ENCODE data around the gene KCNK3. TPM values are rescaled to one million over a fixed set of nuclear protein-coding genes. Genes with fewer than 3 reads are reported as not detected.
"Not testable (repeated sequence)": the region's sequence is repeated elsewhere in the genome, so short reads cannot be mapped to it uniquely, and the experiment has no call there.

The KCNK3 gene
- total RNA-seq, 1 experiment from 2014 or later: not detected

DNA sequence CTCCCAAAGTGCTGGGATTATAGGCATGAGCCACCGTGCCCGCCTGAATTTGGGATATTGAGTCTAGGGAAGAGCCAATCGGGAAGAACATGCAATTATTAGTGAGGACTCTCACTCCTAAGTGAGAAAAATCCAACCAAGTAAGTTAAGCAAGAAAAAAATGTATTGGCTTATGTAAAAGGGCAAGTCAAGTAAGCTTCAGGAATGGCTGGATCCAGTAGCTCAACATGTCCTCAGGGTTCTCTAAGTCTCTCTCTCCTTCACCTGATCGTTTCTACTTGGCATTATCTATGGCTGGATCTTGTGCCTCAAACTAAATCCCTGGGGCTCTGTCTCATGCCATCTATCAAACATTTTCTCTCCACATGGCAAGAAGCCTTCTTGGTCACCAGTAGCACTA is 35.3 kb upstream of the KCNK3 start:
- no peak for DNase-seq
- no peaks in the 10 kb centered on the region for H3K9me2 ChIP-seq (replicated peaks; ENCODE audit: insufficient read depth, low read length)
- no peak overlapping the region for H3K4me3 ChIP-seq (ENCODE audit: low read length)
- H3K4me1 ChIP-seq (ENCODE audit: low read length): no peaks in the 10 kb centered on the region
- no peak overlapping the region for H3K4me2 ChIP-seq (ENCODE audit: low read depth, low read length, poor library complexity, severe bottlenecking)
- H3K27ac ChIP-seq (ENCODE audit: low read length): no peak overlapping the region
- H2AFZ ChIP-seq (ENCODE audit: low read length): no peak overlapping the region
- H3K9ac ChIP-seq (ENCODE audit: low read length): no peak overlapping the region
- no peaks in the 10 kb centered on the region for H3K36me3 ChIP-seq (ENCODE audit: insufficient read depth, low read length)
- H3K79me2 ChIP-seq (ENCODE audit: low read length): no peaks in the 10 kb centered on the region
- H3K9me3 ChIP-seq (ENCODE audit: low read length): peaks cover 9% of the 10 kb centered on the region; the same call in 1 of the 2 replicates
- no peaks in the 10 kb centered on the region for H4K20me1 ChIP-seq (ENCODE audit: insufficient read depth, low read depth, low read length)
- H3K27me3 ChIP-seq (ENCODE audit: low read length): no peaks in the 10 kb centered on the region

DNA sequence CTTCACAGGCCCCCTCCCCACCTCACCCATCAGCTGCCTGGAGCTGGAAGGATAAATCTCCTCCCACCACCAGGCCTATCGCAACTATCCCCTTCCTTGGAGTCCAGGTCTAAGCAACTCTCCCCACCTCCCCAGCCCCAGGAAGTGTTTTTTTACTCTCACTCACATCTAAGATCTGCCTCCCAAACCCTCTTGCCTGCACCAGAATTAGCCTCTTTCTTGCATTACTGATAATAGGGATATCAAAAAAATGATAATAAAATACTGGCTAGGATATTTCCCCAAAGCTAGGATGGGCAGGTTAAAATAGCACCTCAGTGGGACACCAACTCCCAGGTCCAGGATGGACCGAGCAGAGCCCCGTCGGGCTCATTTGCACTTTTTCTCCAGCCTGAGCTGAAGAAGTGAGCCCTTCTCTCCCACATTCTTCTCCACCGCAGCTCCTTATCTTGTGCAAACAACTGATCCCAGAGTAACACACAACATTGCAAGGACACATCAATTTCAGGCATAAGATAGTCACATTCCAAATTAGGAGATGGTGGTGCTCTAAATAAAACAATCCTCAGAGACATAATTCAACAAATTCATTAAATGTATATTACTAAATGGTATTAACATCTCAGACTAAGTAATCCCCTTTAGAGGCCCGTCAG is 33.7 kb upstream of the KCNK3 start:
- no peak overlapping the region for H3K27ac ChIP-seq (ENCODE audit: low read length)
- H3K4me3 ChIP-seq (ENCODE audit: low read length): no peak overlapping the region
- DNase-seq: no peak
- no peaks in the 10 kb centered on the region for H3K36me3 ChIP-seq (ENCODE audit: insufficient read depth, low read length)
- peaks cover 9% of the 10 kb centered on the region; the same call in 1 of the 2 replicates for H3K9me3 ChIP-seq (ENCODE audit: low read length)
- no peaks in the 10 kb centered on the region for H3K27me3 ChIP-seq (ENCODE audit: low read length)
- no peak overlapping the region for H2AFZ ChIP-seq (ENCODE audit: low read length)
- no peak overlapping the region for H3K4me2 ChIP-seq (ENCODE audit: low read depth, low read length, poor library complexity, severe bottlenecking)
- no peaks in the 10 kb centered on the region for H4K20me1 ChIP-seq (ENCODE audit: insufficient read depth, low read depth, low read length)
- H3K4me1 ChIP-seq (ENCODE audit: low read length): no peaks in the 10 kb centered on the region
- no peak overlapping the region for H3K9ac ChIP-seq (ENCODE audit: low read length)
- H3K9me2 ChIP-seq (replicated peaks; ENCODE audit: insufficient read depth, low read length): no peaks in the 10 kb centered on the region
- H3K79me2 ChIP-seq (ENCODE audit: low read length): no peaks in the 10 kb centered on the region

DNA sequence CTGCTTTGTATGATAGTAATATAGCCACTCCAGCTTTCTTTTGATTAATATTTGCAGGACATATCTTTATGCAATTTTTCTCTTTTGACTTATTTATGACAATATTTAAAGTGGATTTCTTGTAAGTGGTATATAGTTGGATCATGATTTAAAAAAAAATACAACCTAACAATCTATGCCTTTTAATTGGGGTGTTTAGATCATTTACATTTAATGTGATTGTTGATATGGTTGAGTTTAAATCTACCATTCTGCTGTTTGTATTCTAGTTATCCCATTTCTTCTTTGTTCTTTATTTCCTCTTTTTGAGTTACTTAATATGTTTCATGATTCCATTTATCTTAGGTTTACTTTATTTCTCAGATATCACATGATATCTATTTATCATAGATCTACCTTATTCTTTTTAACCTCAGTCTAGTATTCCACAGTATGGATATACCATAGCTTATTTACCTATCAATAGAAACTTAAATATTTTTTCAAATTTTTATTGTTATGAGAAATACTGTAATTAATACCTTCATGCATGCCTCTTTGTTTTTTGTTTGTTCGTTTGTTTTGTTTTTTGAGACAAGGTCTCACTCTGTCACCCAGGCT is 32.1 kb upstream of the KCNK3 start:
- no peaks in the 10 kb centered on the region for H3K79me2 ChIP-seq (ENCODE audit: low read length)
- no peak for DNase-seq
- H3K4me1 ChIP-seq (ENCODE audit: low read length): no peaks in the 10 kb centered on the region
- peaks cover 9% of the 10 kb centered on the region; the same call in 1 of the 2 replicates for H3K9me3 ChIP-seq (ENCODE audit: low read length)
- no peaks in the 10 kb centered on the region for H3K36me3 ChIP-seq (ENCODE audit: insufficient read depth, low read length)
- no peak overlapping the region for H3K4me2 ChIP-seq (ENCODE audit: low read depth, low read length, poor library complexity, severe bottlenecking)
- no peaks in the 10 kb centered on the region for H3K9me2 ChIP-seq (replicated peaks; ENCODE audit: insufficient read depth, low read length)
- no peaks in the 10 kb centered on the region for H3K27me3 ChIP-seq (ENCODE audit: low read length)
- H3K27ac ChIP-seq (ENCODE audit: low read length): no peak overlapping the region
- H3K4me3 ChIP-seq (ENCODE audit: low read length): no peak overlapping the region
- H3K9ac ChIP-seq (ENCODE audit: low read length): no peak overlapping the region
- H2AFZ ChIP-seq (ENCODE audit: low read length): no peak overlapping the region
- H4K20me1 ChIP-seq (ENCODE audit: insufficient read depth, low read depth, low read length): no peaks in the 10 kb centered on the region

DNA sequence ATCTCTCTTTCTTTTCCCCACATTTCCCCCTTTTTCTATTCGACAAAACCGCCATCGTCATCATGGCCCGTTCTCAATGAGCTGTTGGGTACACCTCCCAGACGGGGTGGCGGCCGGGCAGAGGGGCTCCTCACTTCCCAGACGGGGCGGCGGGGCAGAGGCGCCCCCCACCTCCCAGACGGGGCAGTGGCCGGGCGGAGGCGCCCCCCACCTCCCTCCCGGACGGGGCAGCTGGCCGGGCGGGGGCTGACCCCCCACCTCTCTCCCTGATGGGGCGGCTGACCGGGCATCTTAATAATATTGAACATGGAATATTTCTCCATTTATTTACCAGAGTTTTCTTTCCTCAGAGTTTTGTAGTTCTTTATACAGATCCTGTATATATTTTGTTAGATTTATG is 27.2 kb upstream of the KCNK3 start:
- H3K9ac ChIP-seq (ENCODE audit: low read length); H3K79me2 ChIP-seq (ENCODE audit: low read length); H3K9me2 ChIP-seq (replicated peaks; ENCODE audit: insufficient read depth, low read length); H3K27ac ChIP-seq (ENCODE audit: low read length); H3K9me3 ChIP-seq (ENCODE audit: low read length); H3K4me3 ChIP-seq (ENCODE audit: low read length); H3K4me1 ChIP-seq (ENCODE audit: low read length); H3K36me3 ChIP-seq (ENCODE audit: insufficient read depth, low read length); DNase-seq; H4K20me1 ChIP-seq (ENCODE audit: insufficient read depth, low read depth, low read length); H2AFZ ChIP-seq (ENCODE audit: low read length); H3K27me3 ChIP-seq (ENCODE audit: low read length); H3K4me2 ChIP-seq (ENCODE audit: low read depth, low read length, poor library complexity, severe bottlenecking): not testable (repeated sequence)

DNA sequence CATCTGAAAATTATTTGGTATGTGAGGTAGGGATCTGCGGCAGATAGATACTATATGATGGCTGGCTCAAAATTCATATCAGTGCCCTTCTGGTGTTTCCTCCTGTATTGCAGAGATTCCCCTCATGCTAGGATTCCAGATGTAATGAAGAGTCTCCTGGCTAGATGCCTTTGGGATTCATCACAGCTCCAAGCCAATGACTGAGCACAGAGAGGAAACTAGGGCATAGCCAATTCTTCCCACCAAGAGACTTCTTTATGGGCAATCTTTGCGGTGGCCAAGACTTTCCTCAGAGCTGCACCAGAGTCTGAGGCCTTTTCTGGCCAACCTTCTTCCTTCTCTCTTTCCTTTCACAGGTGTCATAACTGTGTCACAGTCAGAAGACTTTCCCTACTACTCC is 25.9 kb upstream of the KCNK3 start:
- no peak for DNase-seq
- H3K27ac ChIP-seq (ENCODE audit: low read length): no peak overlapping the region
- no peak overlapping the region for H2AFZ ChIP-seq (ENCODE audit: low read length)
- H3K4me3 ChIP-seq (ENCODE audit: low read length): no peak overlapping the region
- no peaks in the 10 kb centered on the region for H3K9me2 ChIP-seq (replicated peaks; ENCODE audit: insufficient read depth, low read length)
- H3K4me2 ChIP-seq (ENCODE audit: low read depth, low read length, poor library complexity, severe bottlenecking): no peak overlapping the region
- H3K79me2 ChIP-seq (ENCODE audit: low read length): no peaks in the 10 kb centered on the region
- no peak overlapping the region for H3K9ac ChIP-seq (ENCODE audit: low read length)
- no peaks in the 10 kb centered on the region for H4K20me1 ChIP-seq (ENCODE audit: insufficient read depth, low read depth, low read length)
- no peaks in the 10 kb centered on the region for H3K9me3 ChIP-seq (ENCODE audit: low read length)
- no peaks in the 10 kb centered on the region for H3K4me1 ChIP-seq (ENCODE audit: low read length)
- no peaks in the 10 kb centered on the region for H3K27me3 ChIP-seq (ENCODE audit: low read length)
- no peaks in the 10 kb centered on the region for H3K36me3 ChIP-seq (ENCODE audit: insufficient read depth, low read length)

DNA sequence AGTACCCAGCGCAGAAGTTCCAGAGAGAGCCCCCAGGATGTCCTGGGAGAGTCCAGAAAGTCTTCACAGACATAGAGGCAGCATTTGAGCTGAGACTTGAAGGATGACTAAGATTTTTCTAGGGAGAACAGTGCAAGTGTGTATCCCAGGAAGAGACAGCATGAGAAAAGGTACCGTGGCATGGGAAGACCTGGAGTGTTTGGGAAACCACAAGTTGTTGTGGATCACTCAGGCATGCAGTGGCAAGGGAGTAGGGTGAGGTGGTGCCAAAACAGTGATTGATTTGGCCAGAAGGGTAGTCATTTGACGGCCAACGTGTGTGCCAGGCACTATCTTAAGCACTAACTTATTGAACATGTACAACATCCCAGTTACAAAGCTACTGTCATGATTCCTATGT is 24.5 kb upstream of the KCNK3 start:
- H3K9ac ChIP-seq (ENCODE audit: low read length): no peak overlapping the region
- H3K27ac ChIP-seq (ENCODE audit: low read length): no peak overlapping the region
- no peaks in the 10 kb centered on the region for H3K4me1 ChIP-seq (ENCODE audit: low read length)
- no peak overlapping the region for H3K4me3 ChIP-seq (ENCODE audit: low read length)
- no peaks in the 10 kb centered on the region for H4K20me1 ChIP-seq (ENCODE audit: insufficient read depth, low read depth, low read length)
- H3K27me3 ChIP-seq (ENCODE audit: low read length): no peaks in the 10 kb centered on the region
- DNase-seq: no peak
- H3K9me3 ChIP-seq (ENCODE audit: low read length): no peaks in the 10 kb centered on the region
- no peak overlapping the region for H3K4me2 ChIP-seq (ENCODE audit: low read depth, low read length, poor library complexity, severe bottlenecking)
- H2AFZ ChIP-seq (ENCODE audit: low read length): no peak overlapping the region
- no peaks in the 10 kb centered on the region for H3K36me3 ChIP-seq (ENCODE audit: insufficient read depth, low read length)
- H3K9me2 ChIP-seq (replicated peaks; ENCODE audit: insufficient read depth, low read length): no peaks in the 10 kb centered on the region
- H3K79me2 ChIP-seq (ENCODE audit: low read length): no peaks in the 10 kb centered on the region

DNA sequence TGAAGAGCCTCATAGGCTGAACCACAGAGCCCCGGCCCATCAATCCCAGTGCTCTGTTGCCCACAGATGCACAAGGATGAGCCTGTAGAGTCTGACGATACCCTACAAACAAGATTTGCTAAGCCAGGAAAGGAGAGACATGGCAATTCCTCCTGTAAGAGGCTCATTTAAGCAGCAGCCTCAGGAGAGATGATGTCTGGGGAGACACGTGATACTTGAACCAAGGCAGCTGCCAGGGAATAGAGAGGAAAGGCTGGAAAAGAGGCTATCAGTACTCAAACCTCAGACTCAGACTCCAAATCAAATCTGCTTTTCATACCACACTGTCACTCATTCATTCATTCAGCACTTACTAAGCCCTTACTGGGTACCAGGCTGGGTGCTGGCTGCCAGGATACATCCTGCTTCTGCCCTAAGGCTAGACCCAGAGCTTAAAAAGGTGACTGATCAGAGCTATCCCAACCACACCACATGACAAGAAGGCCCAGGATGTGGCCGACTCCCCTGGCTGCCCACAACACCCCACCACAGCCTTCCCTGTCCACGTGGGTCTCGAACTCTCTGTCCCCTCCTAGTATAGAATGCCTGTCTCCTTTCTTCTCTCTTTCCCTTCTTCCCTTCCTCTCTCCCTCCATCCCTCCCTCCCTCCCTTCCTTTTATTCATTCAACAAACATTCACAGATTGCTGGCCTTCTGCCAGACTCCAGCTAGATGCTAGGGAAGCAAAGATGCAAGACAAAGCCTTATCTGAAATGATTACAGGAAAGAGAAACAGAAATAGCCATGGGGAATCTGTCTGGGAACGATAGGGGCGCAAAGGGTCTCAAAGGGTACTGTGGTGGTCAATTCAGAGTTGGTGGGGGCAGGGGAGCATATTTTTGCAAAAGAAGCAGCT is 23.4 kb upstream of the KCNK3 start:
- H3K36me3 ChIP-seq (ENCODE audit: insufficient read depth, low read length): no peaks in the 10 kb centered on the region
- H3K27ac ChIP-seq (ENCODE audit: low read length): no peak overlapping the region
- no peak for DNase-seq
- no peaks in the 10 kb centered on the region for H3K9me3 ChIP-seq (ENCODE audit: low read length)
- H3K9me2 ChIP-seq (replicated peaks; ENCODE audit: insufficient read depth, low read length): no peaks in the 10 kb centered on the region
- no peaks in the 10 kb centered on the region for H4K20me1 ChIP-seq (ENCODE audit: insufficient read depth, low read depth, low read length)
- H2AFZ ChIP-seq (ENCODE audit: low read length): no peak overlapping the region
- H3K4me1 ChIP-seq (ENCODE audit: low read length): no peaks in the 10 kb centered on the region
- H3K79me2 ChIP-seq (ENCODE audit: low read length): no peaks in the 10 kb centered on the region
- H3K4me3 ChIP-seq (ENCODE audit: low read length): no peak overlapping the region
- no peak overlapping the region for H3K4me2 ChIP-seq (ENCODE audit: low read depth, low read length, poor library complexity, severe bottlenecking)
- no peak overlapping the region for H3K9ac ChIP-seq (ENCODE audit: low read length)
- no peaks in the 10 kb centered on the region for H3K27me3 ChIP-seq (ENCODE audit: low read length)

DNA sequence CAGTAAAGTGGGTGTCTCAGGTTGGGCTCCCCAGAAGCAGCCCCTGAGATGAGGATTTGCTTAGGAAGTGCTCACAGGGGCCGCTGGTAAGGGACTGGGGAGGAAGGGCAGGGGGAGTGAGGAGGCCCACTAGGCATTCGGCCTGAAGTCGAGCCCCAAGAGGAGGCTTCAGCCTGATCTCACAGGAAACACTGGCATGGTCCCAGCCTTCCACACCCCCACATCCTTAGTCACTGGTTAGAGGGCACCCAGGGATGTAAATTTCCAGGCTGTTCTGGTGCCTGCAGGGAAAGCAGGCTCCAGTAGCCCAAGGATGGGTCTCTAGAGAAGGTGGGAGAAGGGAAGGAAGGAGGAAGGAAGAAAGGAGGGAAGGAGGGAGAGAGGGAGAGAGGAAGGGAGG is 22.4 kb upstream of the KCNK3 start:
- H3K27me3 ChIP-seq (ENCODE audit: low read length): no peaks in the 10 kb centered on the region
- H3K27ac ChIP-seq (ENCODE audit: low read length): no peak overlapping the region
- H2AFZ ChIP-seq (ENCODE audit: low read length): no peak overlapping the region
- no peaks in the 10 kb centered on the region for H3K79me2 ChIP-seq (ENCODE audit: low read length)
- no peaks in the 10 kb centered on the region for H3K4me1 ChIP-seq (ENCODE audit: low read length)
- H3K4me2 ChIP-seq (ENCODE audit: low read depth, low read length, poor library complexity, severe bottlenecking): no peak overlapping the region
- H3K36me3 ChIP-seq (ENCODE audit: insufficient read depth, low read length): no peaks in the 10 kb centered on the region
- no peak for DNase-seq
- H3K9me3 ChIP-seq (ENCODE audit: low read length): no peaks in the 10 kb centered on the region
- no peaks in the 10 kb centered on the region for H3K9me2 ChIP-seq (replicated peaks; ENCODE audit: insufficient read depth, low read length)
- no peak overlapping the region for H3K9ac ChIP-seq (ENCODE audit: low read length)
- no peak overlapping the region for H3K4me3 ChIP-seq (ENCODE audit: low read length)
- H4K20me1 ChIP-seq (ENCODE audit: insufficient read depth, low read depth, low read length): no peaks in the 10 kb centered on the region
